Hepatocyte (in vitro differentiated cells): ENCODE results near the gene WDTC1.

Source experiments
- CTCF ChIP-seq: fragments of 200-600 bp; sonication (generic); IDR thresholded peaks from 2 replicates; pipeline ENCODE4 v1.5.1; 2016; ENCODE audit warnings: antibody characterized with exemption, mild to moderate bottlenecking; ENCODE audit not compliant: poor library complexity
- EZH2 ChIP-seq: fragments of 200-600 bp; sonication (generic); IDR thresholded peaks from 2 replicates; pipeline ENCODE4 v1.6.1; 2016; ENCODE audit warnings: antibody characterized with exemption, mild to moderate bottlenecking, borderline replicate concordance
- EZH2phosphoT487 ChIP-seq: fragments of 200-600 bp; sonication (generic); IDR thresholded peaks from one replicate; pipeline ENCODE4 v1.6.1; 2018; ENCODE audit warnings: antibody characterized with exemption, mild to moderate bottlenecking, low read depth, moderate library complexity; ENCODE audit not compliant: unreplicated experiment, severe bottlenecking

GRCh38 chr1:27356619-27357280, 122.3 kb downstream of the WDTC1 start:
- TF ChIP-seq EZH2phosphoT487 (no peak), EZH2 (no peak), CTCF (no peak)
